GM23338 (cell line): ENCODE measurements around the gene TMC3.

Source experiments
- CREB1 ChIP-seq: fragments of 250-450 bp; sonication (Bioruptor Pico); IDR thresholded peaks from 2 replicates; pipeline ENCODE4 v1.5.0; 2020; ENCODE audit warnings: low read depth, mild to moderate bottlenecking, moderate library complexity
- CTCF ChIP-seq, 2 experiments: fragments of 200-600 bp in 1 of 2; sonication (generic) in 1 of 2; conservative IDR thresholded peaks; 2 replicates each; pipeline versions ENCODE4 v1.5.1 to v1.6.1; 2016 to 2017; ENCODE audit warnings: antibody characterized with exemption in 2 of 2, low read depth in 2 of 2, mild to moderate bottlenecking in 2 of 2, moderate library complexity in 1 of 2
- ETS1 ChIP-seq: IDR thresholded peaks from 2 replicates; pipeline ENCODE4 v1.6.1; 2016; ENCODE audit warnings: antibody characterized with exemption
- EZH2 ChIP-seq: fragments of 200-600 bp; sonication (generic); IDR thresholded peaks from one replicate; pipeline ENCODE4 v1.8.0; 2017; ENCODE audit warnings: antibody characterized with exemption, mild to moderate bottlenecking, low read depth; ENCODE audit not compliant: unreplicated experiment
- EZH2phosphoT487 ChIP-seq: fragments of 200-600 bp; sonication (generic); IDR thresholded peaks from one replicate; pipeline ENCODE4 v1.8.1; 2018; ENCODE audit warnings: antibody characterized with exemption; ENCODE audit not compliant: unreplicated experiment
- POLR2AphosphoS5 ChIP-seq: IDR thresholded peaks from 2 replicates; pipeline ENCODE4 v1.6.1; 2016; ENCODE audit warnings: antibody characterized with exemption, low read depth
- REST ChIP-seq: IDR thresholded peaks from one replicate; pipeline ENCODE4 v1.6.1; 2018; ENCODE audit warnings: antibody characterized with exemption; ENCODE audit not compliant: unreplicated experiment
- STAT1 ChIP-seq: IDR thresholded peaks from one replicate; pipeline ENCODE4 v1.6.1; 2016; ENCODE audit warnings: antibody characterized with exemption; ENCODE audit not compliant: unreplicated experiment
- ZNF331 ChIP-seq: fragments of 250-450 bp; sonication (Bioruptor Pico); IDR thresholded peaks from 2 replicates; pipeline ENCODE4 v1.5.0; 2020; ENCODE audit warnings: low read depth, mild to moderate bottlenecking, moderate library complexity

GRCh38 chr15:81410318-81410753 is 36.3 kb upstream of the TMC3 start:
- TF ChIP-seq CTCF (conservative IDR thresholded peaks at IDR 0.05; ENCODE audit: low read depth in 2 of 2) (peak; percentile 75 to 77), POLR2AphosphoS5 (no peak), EZH2phosphoT487 (no peak), EZH2 (no peak), CREB1 (CRISPR knock-in tag) (0 out of 2 replicates have a peak, but pooled peaks have one; percentile 17), ETS1 (no peak), REST (no peak), ZNF331 (no peak), STAT1 (no peak)
